Eye (tissue), 1 donor: ENCODE measurements around the gene CTNNA1.
A peak's percentile ranks its signal among the peaks of the same experiment; 100 is the strongest.
"Not testable (repeated sequence)": the region's sequence is repeated elsewhere in the genome, so short reads cannot be mapped to it uniquely, and the experiment has no call there.

Experiments
- DNase-seq: peaks from one replicate; pipeline ENCODE4 v3.0.0-alpha.2; 2015

The CTNNA1 gene

DNA sequence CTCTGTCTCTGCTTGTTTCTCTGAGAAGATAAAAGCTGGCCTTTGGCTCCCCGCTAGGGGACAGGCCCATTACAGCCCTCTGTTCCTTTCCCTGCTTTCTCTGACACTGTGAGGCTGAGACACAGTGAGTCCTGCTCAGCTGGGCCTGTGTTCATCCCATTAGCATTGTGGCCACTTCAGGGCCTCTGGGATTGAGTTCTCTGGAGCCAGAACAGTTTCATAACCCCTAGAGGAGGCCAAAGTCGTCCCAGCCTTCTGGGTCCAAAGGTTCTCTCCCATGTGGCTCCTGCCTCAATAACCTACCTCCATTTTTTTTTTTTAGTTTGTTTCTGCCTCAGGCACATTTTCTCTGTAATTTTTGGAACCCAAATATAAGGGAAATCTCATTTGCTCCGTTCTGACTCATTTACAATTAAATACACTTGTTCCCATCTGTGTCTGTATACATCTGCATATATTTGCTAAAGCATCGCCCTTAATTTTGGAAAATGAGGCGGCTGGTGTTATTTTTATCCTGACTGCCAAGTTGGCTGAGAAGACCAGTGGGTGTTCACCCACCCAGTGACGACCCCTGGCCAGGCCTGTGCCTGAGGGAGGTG lies 27.3 kb upstream of the CTNNA1 start:
- no peak for DNase-seq

DNA sequence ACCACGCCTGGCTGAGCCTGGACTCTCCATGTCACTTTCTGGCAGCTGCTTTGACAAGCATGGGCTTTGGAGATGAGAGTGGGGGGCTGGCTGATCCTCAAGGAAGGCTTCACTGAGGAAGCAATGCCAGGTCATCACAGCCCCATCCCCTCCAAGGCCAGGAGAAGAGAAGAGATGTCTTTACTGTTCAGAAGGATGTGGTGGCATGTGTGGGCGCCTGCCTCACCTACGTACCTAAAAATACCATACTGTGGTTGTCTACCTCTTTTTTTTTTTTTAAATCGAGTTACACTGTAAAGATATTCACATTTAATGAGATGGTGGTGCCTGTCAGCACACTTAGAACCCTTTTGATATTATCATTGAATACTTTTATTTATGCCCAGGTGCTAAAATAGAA lies 26.4 kb upstream of the CTNNA1 start:
- DNase-seq = no peak

- DNase-seq = not testable (repeated sequence)
Observed at GRCh38 chr5:138730496-138730895, 22.7 kb upstream of the CTNNA1 start.

- no peak for DNase-seq
Observed at GRCh38 chr5:138732466-138732865, 20.8 kb upstream of the CTNNA1 start.

GRCh38 chr5:138732933-138733332 lies 20.3 kb upstream of the CTNNA1 start:
- DNase-seq = no peak

DNA sequence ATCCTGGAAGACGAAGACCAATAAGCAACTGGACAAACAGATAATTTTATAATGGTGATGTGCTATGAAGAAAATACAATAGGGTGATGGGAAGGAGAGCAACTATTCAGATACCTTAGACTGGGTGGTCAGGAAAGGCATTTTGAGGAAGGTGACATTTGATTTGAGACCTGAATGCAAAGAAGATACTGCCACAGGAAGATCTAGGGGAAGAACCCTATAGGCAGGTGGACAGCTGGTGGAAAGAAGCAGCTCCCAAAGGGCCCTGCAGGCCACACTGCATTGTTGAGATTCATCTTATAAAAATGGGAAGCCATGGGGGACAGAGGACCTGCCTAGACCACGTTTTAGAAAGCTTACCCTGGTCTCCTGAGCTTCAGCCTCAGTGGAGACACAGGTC lies 19.7 kb upstream of the CTNNA1 start:
- no peak for DNase-seq

DNA sequence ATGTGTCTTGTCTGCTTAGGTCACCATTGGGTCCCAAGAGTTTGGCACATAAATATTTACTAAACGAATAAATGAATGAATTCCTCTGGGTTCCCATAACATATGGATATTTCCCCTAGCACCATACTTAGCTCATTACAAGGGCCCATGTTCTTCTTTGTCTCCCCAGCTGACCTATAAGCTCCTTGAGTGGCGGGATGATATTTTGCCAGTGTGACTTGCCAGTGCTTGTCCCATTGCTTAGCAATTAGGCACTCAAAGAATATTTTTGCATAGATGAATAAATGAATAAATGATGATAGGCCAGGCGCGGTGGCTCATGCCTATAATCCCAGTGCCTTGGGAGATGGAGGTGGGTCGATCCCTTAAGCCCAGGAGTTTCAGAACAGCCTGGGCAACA lies 16.9 kb upstream of the CTNNA1 start:
- DNase-seq = no peak

DNA sequence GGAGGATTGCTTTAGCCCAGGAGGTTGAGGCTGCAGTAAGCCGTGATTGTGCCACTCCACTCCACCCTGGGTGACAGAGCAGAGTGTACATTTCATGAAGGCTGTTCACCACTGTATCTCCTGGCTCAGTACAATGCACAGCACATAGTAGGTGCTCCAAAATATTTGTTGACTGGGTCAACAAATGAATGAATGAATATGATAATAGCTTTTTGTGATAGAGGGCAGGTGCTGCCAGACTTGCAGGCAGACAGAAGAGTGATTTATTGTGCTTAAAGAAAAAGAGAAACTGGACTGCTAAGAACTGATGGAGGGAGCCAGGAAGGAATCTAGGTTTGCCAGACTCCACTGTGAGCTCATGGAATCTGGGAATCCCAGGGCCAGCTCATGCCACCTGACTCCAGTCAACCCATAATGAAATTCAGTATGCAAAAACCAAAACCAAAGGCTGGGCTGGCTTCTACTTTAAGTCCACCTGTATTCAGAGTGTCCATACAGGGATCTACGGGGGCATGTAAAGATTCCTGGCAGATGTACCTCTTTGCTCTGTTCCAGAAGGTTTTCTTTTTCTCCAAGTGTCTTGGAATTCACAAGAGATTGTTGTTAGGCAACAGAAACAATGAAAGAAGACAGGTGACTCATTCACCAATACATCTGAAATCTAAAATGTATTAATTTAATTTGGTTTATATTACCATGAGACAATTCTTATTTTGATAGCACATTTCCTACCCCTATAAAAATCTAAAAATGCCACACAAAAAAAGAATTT lies 15.5 kb upstream of the CTNNA1 start:
- DNase-seq = no peak

DNA sequence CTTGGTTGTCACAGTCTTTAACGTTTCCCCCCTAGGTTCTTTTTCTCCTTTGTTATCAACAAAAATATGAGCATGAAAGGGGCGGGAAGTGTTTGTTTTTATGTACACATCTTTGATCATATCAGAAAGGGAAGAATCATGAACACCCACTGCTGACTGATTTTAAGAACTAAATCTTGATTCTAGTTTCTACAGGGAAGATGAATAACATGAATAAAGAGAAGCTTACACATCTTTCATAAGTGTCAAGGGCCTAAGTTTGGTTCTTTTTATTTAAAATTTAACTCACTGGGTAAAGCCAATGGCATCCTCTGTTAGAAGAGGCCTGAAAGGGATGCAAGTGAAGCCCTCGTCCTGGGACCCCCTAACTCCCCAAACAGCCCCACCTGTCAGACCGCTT lies 14.8 kb upstream of the CTNNA1 start:
- no peak for DNase-seq

DNA sequence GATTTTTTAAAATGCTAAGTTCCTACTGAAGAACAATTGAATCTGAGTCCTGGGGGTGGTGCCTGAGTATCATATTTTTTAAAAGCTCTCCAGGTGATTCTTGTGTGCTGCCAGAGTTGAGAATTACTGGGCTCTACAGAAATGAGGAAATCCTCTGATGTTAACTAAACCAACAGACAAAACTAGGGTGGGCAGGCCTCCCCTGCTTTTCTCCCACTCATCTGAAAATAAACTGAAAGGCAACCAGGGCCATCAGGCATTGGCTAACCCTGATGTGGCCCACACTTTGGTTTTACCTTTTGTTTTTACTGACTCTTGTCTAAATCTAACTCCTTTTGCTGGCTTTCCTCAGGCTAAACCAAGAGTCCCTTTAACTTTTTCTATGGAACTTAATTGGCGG lies 13.3 kb upstream of the CTNNA1 start:
- no peak for DNase-seq

- DNase-seq = peak; percentile 79
Observed at GRCh38 chr5:138743484-138743883, 9.7 kb upstream of the CTNNA1 start.

DNA sequence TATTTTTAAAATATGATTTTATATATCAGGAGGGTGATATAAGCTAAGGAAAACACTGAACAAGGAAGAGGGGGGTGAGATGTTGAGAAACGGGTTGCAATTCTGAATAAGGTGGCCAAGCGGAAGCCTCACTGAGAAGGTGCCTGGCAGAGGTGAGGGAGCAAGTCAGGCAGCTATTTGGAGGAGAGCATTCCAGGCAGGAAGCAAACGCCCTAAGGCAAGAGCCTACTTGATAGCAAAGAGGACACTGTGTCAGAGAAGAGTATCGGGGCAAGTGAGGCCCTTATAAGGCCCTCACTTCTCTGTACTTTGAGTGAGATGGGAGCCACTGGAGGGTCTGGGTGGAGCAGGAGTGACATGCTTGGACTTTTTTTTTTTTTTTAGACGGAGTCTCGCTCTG lies 8.0 kb upstream of the CTNNA1 start:
- no peak for DNase-seq

DNA sequence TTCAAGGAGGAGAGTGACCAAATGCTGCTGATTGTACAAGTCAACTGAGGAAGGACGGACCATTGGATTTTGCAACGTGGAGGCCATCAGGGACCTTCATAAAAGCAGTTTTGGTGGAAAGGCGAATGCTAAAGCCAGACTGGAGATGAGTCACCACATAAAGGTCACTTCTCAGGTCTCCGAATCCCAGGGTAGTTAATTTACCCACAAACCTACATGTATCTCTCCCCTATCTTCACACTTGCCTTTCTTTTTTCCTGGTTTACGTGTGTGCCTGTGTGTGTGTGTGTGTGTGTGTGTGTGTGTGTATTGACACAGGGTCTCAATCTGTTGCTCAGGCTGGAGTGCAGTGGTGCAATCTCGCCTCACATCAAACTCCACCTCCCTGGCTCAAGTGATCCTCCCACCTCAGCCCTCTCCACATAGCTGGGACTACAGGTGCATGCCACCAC lies 4.6 kb upstream of the CTNNA1 start:
- no peak for DNase-seq

DNA sequence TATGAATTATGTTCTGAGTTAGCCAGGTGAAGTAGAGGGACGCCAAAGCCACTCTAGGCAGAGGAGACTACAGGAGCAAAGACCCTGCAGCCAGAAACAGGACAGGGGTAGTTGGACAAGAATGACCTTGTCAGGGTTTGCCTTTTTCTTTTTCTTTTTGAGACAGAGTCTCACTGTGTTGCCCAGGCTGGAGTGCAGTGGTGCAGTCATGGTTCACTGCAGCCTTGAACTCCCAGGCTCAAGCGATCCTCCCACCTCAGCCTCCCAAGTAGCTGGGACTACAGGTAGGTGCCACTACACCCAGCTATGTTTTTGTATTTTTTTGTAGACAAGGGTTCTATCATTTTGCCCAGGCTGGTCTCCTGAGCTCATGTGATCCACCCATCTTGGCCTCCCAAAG lies 1.9 kb upstream of the CTNNA1 start:
- not testable (repeated sequence) for DNase-seq

- peak; percentile 55 for DNase-seq
Observed at GRCh38 chr5:138752341-138752950, 779 bp upstream of the CTNNA1 start.

- peak; percentile 94 for DNase-seq
Observed at GRCh38 chr5:138753794-138754698, 821 bp downstream of the CTNNA1 start.

DNA sequence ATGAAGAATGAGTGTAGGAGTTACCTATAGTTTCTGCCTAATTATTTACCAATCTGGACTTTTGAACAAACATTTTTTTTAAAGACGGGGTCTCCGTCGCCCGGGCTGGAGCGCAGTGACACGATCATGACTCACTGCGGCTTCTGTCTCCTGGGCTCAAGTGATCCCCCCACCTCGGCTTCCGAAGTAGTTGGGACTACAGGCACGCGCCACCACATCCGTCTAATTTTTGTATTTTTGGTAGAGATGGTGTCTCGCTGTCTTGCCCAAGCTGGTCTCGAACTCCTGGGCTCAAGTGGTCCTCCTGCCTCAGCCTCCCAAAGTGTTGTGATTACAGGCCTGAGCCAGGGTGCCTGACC lies 1.5 kb downstream of the CTNNA1 start:
- no peak for DNase-seq

DNA sequence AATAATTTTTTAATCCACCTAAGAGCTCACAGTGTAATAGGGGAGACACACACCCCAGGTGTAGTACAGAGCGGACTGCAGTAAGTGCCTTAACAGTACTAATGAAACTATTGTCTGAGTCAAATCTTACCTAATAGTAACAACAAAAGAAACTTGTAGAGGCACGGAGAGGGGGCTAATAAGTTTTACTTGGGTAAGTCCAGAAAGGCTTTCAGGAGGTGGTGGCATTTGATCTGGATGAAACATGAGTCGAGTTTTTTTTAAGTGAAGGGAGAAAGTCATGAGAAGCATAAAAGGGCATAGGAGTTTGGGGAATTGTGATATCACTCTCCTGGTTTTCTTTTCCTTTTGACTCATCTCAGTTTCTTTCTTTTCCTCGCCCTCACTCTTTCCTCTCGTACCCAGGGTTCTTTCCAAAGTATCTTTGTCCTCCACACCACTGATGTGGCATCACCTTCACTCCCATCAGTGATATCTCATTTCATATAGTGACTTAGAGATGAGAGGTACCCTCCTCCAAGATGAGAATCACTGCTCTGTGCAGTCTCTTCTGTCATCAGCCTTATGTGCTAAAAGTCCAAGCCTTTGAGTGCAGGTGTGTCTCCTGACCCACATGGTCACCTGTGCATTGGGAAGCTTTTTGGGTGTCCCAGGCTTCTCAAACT lies 2.0 kb downstream of the CTNNA1 start:
- DNase-seq = no peak

GRCh38 chr5:138757061-138757776 lies 4.0 kb downstream of the CTNNA1 start:
- no peak for DNase-seq

- DNase-seq = no peak
Observed at GRCh38 chr5:138760448-138761110, 7.4 kb downstream of the CTNNA1 start.

- DNase-seq = not testable (repeated sequence)
Observed at GRCh38 chr5:138761115-138761514, 7.9 kb downstream of the CTNNA1 start.
